Mesothelial cell of epicardium (in vitro differentiated cells): Measurements from ENCODE around the gene CENPP. TPM values are rescaled to one million over a fixed set of nuclear protein-coding genes. Genes with fewer than 3 reads are reported as not detected.

Source experiments
- DNase-seq, 2 experiments: peaks; one replicate each; pipeline ENCODE4 v3.0.0; 2021; ENCODE audit warnings: low spot score in 2 of 2; ENCODE audit not compliant: unreplicated experiment in 2 of 2
- H3K27ac Mint-ChIP-seq: 2 replicates; pipeline ENCODE4 v1.8.0; 2021; ENCODE audit warnings: mixed read lengths
- H3K27me3 Mint-ChIP-seq: 2 replicates; pipeline ENCODE4 v1.8.0; 2021; ENCODE audit warnings: low read depth, mixed read lengths
- H3K36me3 Mint-ChIP-seq: 2 replicates; pipeline ENCODE4 v1.8.0; 2021; ENCODE audit warnings: mixed read lengths
- H3K4me1 Mint-ChIP-seq: 2 replicates; pipeline ENCODE4 v1.8.0; 2021; ENCODE audit warnings: mixed read lengths
- H3K4me3 Mint-ChIP-seq: 2 replicates; pipeline ENCODE4 v1.8.0; 2021; ENCODE audit warnings: mild to moderate bottlenecking, moderate library complexity, mixed read lengths
- H3K9me3 Mint-ChIP-seq: 2 replicates; pipeline ENCODE4 v1.8.0; 2021; ENCODE audit warnings: mixed read lengths
- total RNA-seq: library from RNA; stranded (reverse); gene quantifications from 3 replicates; pipeline ENCODE4 v1.2.1, GENCODE V29; 2021
- TF ChIP-seq, protein P1 (sequence below): fragments of 200-600 bp; sonication (generic); IDR thresholded peaks from one replicate; pipeline ENCODE4 v1.5.0; 2021; ENCODE audit warnings: antibody characterized with exemption; ENCODE audit not compliant: unreplicated experiment

Gene CENPP
- total RNA-seq, 1 donor from 2014 or later = 7.8 TPM

DNA sequence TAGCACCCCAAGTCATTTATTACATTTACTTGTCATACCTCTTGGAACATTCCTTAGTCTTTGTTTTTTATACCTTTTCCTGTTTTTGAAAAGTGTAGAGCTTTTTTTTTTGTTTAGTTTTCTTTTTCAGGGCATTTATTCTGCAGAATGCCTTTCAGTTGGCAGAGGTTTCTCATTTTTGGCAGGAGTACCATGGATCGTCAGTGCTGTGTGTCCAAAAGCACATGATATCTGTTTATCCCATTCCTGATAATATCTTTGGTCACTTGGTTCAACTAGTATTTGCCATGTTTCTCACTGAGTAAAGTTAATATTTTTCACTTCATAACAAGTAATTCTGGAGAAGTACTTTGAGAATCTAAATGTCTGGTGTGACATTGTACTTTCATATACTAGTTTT, 67.9 kb downstream of the CENPP start:
- peaks cover 6% of the 10 kb centered on the region for H3K4me1 Mint-ChIP-seq
- H3K4me3 Mint-ChIP-seq = no peak overlapping the region
- peaks cover 17% of the 10 kb centered on the region for H3K9me3 Mint-ChIP-seq
- H3K27ac Mint-ChIP-seq = no peak overlapping the region
- no peaks in the 10 kb centered on the region for H3K36me3 Mint-ChIP-seq
- H3K27me3 Mint-ChIP-seq = no peaks in the 10 kb centered on the region
- DNase-seq = no peak
- TF ChIP-seq, protein P1, sequence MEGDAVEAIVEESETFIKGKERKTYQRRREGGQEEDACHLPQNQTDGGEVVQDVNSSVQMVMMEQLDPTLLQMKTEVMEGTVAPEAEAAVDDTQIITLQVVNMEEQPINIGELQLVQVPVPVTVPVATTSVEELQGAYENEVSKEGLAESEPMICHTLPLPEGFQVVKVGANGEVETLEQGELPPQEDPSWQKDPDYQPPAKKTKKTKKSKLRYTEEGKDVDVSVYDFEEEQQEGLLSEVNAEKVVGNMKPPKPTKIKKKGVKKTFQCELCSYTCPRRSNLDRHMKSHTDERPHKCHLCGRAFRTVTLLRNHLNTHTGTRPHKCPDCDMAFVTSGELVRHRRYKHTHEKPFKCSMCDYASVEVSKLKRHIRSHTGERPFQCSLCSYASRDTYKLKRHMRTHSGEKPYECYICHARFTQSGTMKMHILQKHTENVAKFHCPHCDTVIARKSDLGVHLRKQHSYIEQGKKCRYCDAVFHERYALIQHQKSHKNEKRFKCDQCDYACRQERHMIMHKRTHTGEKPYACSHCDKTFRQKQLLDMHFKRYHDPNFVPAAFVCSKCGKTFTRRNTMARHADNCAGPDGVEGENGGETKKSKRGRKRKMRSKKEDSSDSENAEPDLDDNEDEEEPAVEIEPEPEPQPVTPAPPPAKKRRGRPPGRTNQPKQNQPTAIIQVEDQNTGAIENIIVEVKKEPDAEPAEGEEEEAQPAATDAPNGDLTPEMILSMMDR = no peak

DNA sequence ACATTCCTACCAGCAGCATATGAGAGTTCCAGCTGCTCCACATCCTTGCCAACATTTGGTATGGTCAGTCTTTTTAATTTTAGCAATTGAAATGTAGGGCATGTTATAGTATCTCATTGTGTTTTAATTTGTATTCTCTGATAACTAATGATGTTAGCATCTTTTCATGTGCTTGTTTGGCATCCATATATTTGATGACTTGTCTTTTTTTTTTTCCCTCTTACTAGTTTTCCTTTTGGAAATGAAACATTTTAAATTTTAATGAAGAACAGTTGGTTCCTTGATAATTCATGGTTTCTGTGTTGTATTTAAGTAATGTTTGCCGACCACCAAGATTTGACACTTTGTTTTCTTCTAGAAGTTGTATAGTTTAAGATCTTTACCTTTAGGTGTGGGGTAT, 69.9 kb downstream of the CENPP start:
- Mint-ChIP-seq H3K4me1 (no peaks in the 10 kb centered on the region), H3K27me3 (no peaks in the 10 kb centered on the region), H3K9me3 (peaks cover 17% of the 10 kb centered on the region), H3K27ac (no peak overlapping the region), H3K4me3 (no peak overlapping the region), H3K36me3 (no peaks in the 10 kb centered on the region)
- TF ChIP-seq, protein P1 = no peak
- DNase-seq = no peak

DNA sequence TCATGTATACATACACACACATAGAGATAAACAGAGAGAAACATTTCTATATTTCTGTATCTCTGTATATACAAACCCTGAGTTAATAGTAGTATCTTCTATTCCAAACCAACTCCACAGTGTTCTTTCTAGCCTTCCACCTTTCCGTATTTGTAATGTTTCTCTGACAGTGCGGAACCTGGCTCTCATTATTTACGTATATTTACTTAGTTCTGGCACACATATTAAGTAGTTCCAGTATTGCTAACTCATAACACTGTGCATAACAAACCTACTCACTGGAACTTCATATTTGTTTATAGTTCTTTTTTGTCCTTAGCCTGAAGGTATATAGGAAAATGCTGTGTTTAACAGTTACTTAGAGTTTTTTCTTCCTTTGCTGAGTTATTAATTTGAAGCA, 72.1 kb downstream of the CENPP start:
- H3K27me3 Mint-ChIP-seq = no peaks in the 10 kb centered on the region
- peaks cover under 1% of the 10 kb centered on the region for H3K4me1 Mint-ChIP-seq
- no peaks in the 10 kb centered on the region for H3K36me3 Mint-ChIP-seq
- H3K9me3 Mint-ChIP-seq = peaks cover 17% of the 10 kb centered on the region
- DNase-seq = no peak
- no peak overlapping the region for H3K27ac Mint-ChIP-seq
- no peak overlapping the region for H3K4me3 Mint-ChIP-seq
- TF ChIP-seq, protein P1 = no peak

DNA sequence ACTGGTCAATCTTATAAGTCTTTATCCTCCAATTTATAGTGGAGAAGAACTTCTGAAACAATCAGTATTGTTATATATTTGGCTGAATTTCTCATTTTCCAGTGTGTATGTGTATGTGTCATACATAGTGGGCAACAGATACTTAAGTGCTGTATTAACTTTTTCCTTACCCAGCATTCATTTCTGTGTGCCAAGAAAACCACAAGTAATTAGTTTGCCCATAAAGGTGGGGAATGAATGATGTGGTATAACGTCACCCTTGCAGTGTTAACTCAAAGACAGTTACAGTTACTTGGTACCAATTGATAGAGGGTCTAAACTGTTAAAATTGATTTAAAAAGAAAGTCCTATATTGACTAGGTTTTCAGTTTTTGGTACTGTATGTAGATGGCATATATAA, 76.6 kb downstream of the CENPP start:
- Mint-ChIP-seq H3K4me1 (peaks cover 27% of the 10 kb centered on the region), H3K9me3 (peaks cover 11% of the 10 kb centered on the region), H3K36me3 (no peaks in the 10 kb centered on the region), H3K4me3 (no peak overlapping the region), H3K27me3 (no peaks in the 10 kb centered on the region), H3K27ac (no peak overlapping the region)
- TF ChIP-seq, protein P1 = no peak
- no peak for DNase-seq

DNA sequence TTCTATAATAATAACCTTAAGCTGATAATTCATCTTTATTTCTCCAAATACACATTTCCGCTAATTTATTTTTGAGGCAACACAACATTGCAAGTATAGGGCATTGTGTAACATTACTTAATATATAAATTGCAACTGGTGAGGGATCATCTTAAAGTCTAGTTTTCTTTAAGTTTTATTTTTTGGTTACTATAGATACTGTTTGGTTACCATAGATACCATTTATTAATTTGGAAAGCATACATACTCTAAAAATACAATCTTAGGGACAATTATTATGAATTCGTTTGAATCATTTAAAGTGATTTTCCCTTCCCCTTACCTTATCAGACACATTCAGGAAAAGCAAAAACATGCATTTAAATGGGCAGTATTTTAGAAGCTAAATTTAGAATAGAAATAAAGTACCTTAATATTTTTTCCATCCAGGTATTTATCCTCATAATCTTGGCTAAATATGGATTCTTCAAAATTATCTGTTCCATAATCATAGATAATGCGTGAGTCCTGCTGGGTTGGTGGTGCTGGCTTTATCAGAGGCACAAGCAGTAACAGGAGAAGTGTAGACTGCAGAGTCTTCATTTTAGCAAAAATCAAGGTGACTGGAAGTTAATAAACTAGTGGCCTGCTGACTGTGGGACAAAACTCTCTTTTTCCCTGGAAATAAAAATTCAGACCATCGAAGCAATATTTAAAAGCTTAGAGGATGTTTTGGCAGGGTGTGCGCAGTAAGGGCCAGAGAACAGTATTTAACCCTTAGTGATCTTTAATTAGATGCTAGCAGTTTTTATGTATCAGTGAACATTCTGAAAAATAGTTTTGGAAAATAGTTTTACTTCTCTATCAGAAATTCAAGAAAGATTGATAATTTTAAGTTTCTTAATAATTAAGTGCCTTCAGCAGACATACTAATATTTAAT, 77.3 kb downstream of the CENPP start:
- DNase-seq = no peak
- Mint-ChIP-seq H3K27me3 (no peaks in the 10 kb centered on the region), H3K4me3 (no peak overlapping the region), H3K27ac (no peak overlapping the region), H3K4me1 (peaks cover 27% of the 10 kb centered on the region), H3K36me3 (no peaks in the 10 kb centered on the region), H3K9me3 (peaks cover 5% of the 10 kb centered on the region)
- TF ChIP-seq, protein P1 = no peak
